Tibial artery (tissue), 4 donors: ENCODE measurements around the gene LRFN2.

ENCODE experiments used
- DNase-seq, 2 donors: peaks; one replicate each; pipeline ENCODE4 v3.0.0-alpha.2; 2019
- H3K27ac ChIP-seq, 2 donors: fragments of 200-600 bp; sonication (generic) in 1 of 2; 1 replicate in 1 of 2; 2 replicates in 1 of 2; pipeline ENCODE4 v1.5.1; 2018 to 2019; ENCODE audit warnings: mild to moderate bottlenecking in 1 of 2
- H3K27me3 ChIP-seq, 2 donors: fragments of 200-600 bp; sonication (generic) in 1 of 2; one replicate each; pipeline versions ENCODE4 v1.5.1 to v1.6.0; 2016 to 2019
- H3K36me3 ChIP-seq, 3 donors: fragments of 200-600 bp; sonication (generic) in 2 of 3; one replicate each; pipeline ENCODE4 v1.5.1; 2016 to 2019; ENCODE audit warnings: mild to moderate bottlenecking in 2 of 3
- H3K4me1 ChIP-seq, 4 donors: fragments of 200-600 bp; sonication (generic) in 2 of 4; 1 replicate in 3 of 4; 2 replicates in 1 of 4; pipeline ENCODE4 v1.5.1; 2016 to 2019
- H3K4me3 ChIP-seq, 2 donors: fragments of 200-600 bp; sonication (generic) in 1 of 2; 1 replicate in 1 of 2; 2 replicates in 1 of 2; pipeline ENCODE4 v1.5.1; 2018 to 2019; ENCODE audit warnings: mild to moderate bottlenecking in 2 of 2
- H3K9me3 ChIP-seq, 3 donors: fragments of 200-600 bp; sonication (generic) in 1 of 3; one replicate each; pipeline ENCODE4 v1.5.1; 2016 to 2019
- intact Hi-C: fragments of 100-400 bp; cut with DNase I; formaldehyde crosslinking; loops from one replicate; pipeline ENCODE4 v1.15.0; 2023; ENCODE audit warnings: low total_unique reads
- TF ChIP-seq, protein P1 (sequence below), 2 experiments: fragments of 200-600 bp in 1 of 2; fragments of 450-650 bp in 1 of 2; IDR thresholded peaks; one replicate each; pipeline ENCODE4 v1.5.1; 2017 to 2019; ENCODE audit warnings: antibody characterized with exemption in 2 of 2, mild to moderate bottlenecking in 1 of 2, moderate library complexity in 1 of 2

Gene LRFN2

DNA sequence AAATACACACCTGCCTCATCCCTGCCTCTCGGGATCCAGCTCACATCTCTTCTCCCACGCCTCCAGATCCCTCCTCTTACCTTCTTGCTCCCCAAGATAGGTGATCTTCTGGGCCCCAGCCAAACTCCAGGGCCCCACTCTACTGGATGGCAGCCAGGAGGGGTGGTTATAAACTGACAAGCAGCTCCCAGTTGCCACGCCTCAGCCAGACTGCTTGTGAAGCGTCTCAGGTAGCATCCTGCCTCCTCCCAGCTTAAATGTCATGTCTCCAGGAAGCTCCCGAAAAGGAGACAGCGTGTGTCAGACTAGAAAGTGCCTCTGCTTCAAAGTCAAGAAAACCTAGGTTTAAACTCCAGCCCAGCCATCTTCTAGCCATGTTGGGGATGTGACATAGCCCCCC, 114.1 kb downstream of the LRFN2 start:
- H3K27ac ChIP-seq = no peak overlapping the region
- H3K36me3 ChIP-seq = no peaks in the 10 kb centered on the region
- H3K4me1 ChIP-seq = no peaks in the 10 kb centered on the region
- peaks cover 0 to 33% of the 10 kb centered on the region in 2 donors for H3K27me3 ChIP-seq
- TF ChIP-seq, protein P1, sequence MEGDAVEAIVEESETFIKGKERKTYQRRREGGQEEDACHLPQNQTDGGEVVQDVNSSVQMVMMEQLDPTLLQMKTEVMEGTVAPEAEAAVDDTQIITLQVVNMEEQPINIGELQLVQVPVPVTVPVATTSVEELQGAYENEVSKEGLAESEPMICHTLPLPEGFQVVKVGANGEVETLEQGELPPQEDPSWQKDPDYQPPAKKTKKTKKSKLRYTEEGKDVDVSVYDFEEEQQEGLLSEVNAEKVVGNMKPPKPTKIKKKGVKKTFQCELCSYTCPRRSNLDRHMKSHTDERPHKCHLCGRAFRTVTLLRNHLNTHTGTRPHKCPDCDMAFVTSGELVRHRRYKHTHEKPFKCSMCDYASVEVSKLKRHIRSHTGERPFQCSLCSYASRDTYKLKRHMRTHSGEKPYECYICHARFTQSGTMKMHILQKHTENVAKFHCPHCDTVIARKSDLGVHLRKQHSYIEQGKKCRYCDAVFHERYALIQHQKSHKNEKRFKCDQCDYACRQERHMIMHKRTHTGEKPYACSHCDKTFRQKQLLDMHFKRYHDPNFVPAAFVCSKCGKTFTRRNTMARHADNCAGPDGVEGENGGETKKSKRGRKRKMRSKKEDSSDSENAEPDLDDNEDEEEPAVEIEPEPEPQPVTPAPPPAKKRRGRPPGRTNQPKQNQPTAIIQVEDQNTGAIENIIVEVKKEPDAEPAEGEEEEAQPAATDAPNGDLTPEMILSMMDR (IDR thresholded peaks at IDR 0.05) = no peak
- intact Hi-C loops = no loop called here
- H3K9me3 ChIP-seq = no peaks in the 10 kb centered on the region
- no peak for DNase-seq
- H3K4me3 ChIP-seq = no peak overlapping the region

DNA sequence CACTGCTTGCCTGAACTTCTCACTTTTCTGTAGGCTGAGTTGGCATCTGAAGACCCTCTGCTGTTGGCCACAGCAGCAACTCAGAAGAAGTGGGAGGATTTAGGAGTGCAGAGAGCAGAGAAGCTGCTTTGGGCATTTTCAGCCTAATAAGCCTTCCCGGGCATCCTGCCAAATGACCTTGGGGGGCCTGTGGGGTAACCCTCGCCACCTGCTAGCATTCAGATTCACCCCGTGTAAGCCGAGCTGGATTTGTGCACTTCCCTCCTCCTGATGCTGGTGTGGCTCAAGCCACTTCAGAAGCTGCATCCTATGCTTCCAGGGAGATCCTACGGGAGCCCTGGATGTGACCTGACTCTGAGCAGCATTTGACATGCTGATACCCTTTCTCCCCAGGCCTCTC, 114.8 kb downstream of the LRFN2 start:
- no peak for DNase-seq
- no peak overlapping the region for H3K27ac ChIP-seq
- H3K4me3 ChIP-seq = no peak overlapping the region
- intact Hi-C loops = no loop called here
- no peaks in the 10 kb centered on the region for H3K4me1 ChIP-seq
- no peaks in the 10 kb centered on the region for H3K9me3 ChIP-seq
- peaks cover 0 to 26% of the 10 kb centered on the region in 2 donors for H3K27me3 ChIP-seq
- no peaks in the 10 kb centered on the region for H3K36me3 ChIP-seq
- TF ChIP-seq, protein P1 (IDR thresholded peaks at IDR 0.05) = no peak

DNA sequence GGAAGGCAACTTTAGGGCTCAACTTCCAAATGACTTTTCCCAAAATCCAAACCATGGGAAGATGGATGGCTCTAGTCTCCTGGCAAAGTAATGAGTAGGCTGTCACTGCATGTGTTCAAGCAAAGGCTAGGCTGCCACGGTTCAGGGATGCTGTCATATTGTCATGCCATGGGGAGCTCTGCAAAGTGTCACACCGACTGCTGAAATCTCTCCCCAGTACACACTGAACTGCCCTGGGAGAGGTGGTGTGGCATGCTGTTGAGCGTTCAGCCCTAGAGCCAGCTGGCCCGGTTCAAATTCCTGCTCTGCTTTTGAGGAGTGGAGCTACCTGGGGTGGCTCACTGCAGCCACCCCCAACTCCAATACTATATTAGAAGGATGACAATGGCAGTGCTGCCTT, 115.9 kb downstream of the LRFN2 start:
- H3K27ac ChIP-seq = no peak overlapping the region
- H3K36me3 ChIP-seq = no peaks in the 10 kb centered on the region
- intact Hi-C loops = no loop called here
- no peaks in the 10 kb centered on the region for H3K9me3 ChIP-seq
- DNase-seq = no peak
- H3K4me3 ChIP-seq = no peak overlapping the region
- TF ChIP-seq, protein P1 (IDR thresholded peaks at IDR 0.05) = no peak
- H3K27me3 ChIP-seq = peaks cover 0 to 16% of the 10 kb centered on the region in 2 donors
- H3K4me1 ChIP-seq = no peaks in the 10 kb centered on the region

DNA sequence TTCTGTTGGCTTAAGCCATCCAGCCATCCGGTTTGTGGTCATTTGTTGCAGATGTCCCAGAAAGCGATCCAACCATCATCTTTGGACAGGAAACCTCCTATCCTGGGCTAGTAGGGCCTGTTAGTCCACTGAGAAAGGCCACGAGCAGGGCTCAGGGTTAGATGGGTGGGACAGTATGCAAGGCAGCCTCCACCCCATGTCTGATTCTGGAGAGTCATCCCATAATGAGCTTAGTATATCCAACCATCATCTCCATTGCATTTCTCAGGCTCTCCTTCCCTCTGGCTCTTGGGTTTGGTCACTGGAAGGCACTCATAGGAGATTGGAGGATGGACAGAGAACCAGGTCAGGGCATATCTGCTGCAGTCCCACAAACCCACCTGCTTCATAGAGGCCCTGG, 117.8 kb downstream of the LRFN2 start:
- Histone ChIP-seq H3K27me3 (peaks cover 0 to 12% of the 10 kb centered on the region in 2 donors), H3K9me3 (no peaks in the 10 kb centered on the region), H3K4me3 (no peak overlapping the region), H3K27ac (no peak overlapping the region), H3K4me1 (no peaks in the 10 kb centered on the region), H3K36me3 (no peaks in the 10 kb centered on the region)
- TF ChIP-seq, protein P1 (IDR thresholded peaks at IDR 0.05) = no peak
- no peak for DNase-seq
- intact Hi-C loops = no loop called here

DNA sequence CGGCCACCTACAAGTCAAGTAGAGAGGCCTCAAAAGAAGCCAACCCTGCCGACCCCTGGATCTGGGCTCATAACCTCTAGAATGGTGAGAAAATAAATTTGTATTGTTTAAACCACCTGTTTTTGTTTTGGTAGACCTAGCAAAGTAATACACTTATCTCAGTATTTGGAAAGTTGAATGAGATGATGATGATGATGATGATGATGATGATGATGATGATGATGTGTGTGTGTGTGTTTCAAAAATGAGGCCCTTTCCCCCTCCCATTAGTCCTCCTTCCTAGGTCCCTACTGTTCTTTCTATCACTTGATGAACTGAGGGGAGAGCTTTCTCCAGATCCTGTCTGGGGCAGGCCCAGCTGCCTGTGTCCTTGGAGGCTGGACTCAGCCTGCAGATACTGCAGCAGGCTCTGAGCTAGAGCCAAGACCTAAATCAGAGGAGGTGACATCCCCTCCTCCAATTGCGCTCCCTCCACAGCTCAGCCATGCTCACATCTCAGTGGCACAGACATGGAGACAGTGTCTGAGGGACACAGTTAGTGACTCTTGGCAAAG, 120.1 kb downstream of the LRFN2 start:
- intact Hi-C loops = no loop called here
- TF ChIP-seq, protein P1 (IDR thresholded peaks at IDR 0.05) = no peak
- H3K36me3 ChIP-seq = no peaks in the 10 kb centered on the region
- H3K9me3 ChIP-seq = no peaks in the 10 kb centered on the region
- no peak overlapping the region for H3K4me3 ChIP-seq
- no peak for DNase-seq
- no peak overlapping the region for H3K27ac ChIP-seq
- no peaks in the 10 kb centered on the region for H3K4me1 ChIP-seq
- H3K27me3 ChIP-seq = peaks cover 0 to 4% of the 10 kb centered on the region in 2 donors

DNA sequence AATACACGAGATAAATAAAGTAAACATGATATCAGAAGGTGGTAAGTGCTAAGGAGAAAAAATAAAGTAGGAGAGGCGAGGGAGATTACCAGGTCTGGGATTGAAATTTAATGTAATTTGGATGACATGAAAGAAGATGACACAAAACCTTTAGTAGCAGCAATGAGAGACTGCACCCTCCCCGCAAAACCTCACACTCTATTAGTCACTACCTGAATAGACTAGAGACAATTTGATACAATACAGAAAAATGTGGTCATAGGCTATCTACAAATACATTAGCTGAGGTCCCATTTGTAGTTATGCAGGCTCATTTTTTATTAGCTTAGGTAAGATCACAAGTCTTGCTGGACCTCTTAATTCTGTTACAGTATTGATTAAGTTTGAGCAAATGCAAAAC, 125.5 kb downstream of the LRFN2 start:
- Histone ChIP-seq H3K36me3 (no peaks in the 10 kb centered on the region), H3K4me1 (no peaks in the 10 kb centered on the region), H3K4me3 (no peak overlapping the region), H3K27me3 (peaks cover 0 to 2% of the 10 kb centered on the region in 2 donors), H3K9me3 (no peaks in the 10 kb centered on the region), H3K27ac (no peak overlapping the region)
- intact Hi-C loops = no loop called here
- no peak for DNase-seq
- TF ChIP-seq, protein P1 (IDR thresholded peaks at IDR 0.05) = no peak
